MM.1S (cell line): Measurements from ENCODE around the gene ITSN2.

Experiments used
- DNase-seq: peaks from one replicate; pipeline ENCODE4 v3.0.0-alpha.2; 2015
- H2AFZ ChIP-seq: fragments of 300-600 bp; sonication (generic); 2 replicates; pipeline ENCODE4 v1.6.0; 2016; ENCODE audit warnings: antibody characterized with exemption, low read length
- H3F3A ChIP-seq: fragments of 300-600 bp; sonication (generic); 2 replicates; pipeline ENCODE4 v1.6.1; 2016; ENCODE audit warnings: mild to moderate bottlenecking, antibody characterized with exemption, low read length, moderate library complexity, mixed read lengths; ENCODE audit not compliant: insufficient read depth
- H3K27ac ChIP-seq: fragments of 300-600 bp; sonication (generic); 2 replicates; pipeline ENCODE4 v1.5.1; 2016; ENCODE audit warnings: mild to moderate bottlenecking, low read length
- H3K27me3 ChIP-seq: fragments of 300-600 bp; sonication (generic); replicated peaks from 2 replicates; pipeline ENCODE4 v1.6.0; 2016; ENCODE audit warnings: low read length; ENCODE audit not compliant: insufficient read depth
- H3K36me3 ChIP-seq: fragments of 300-600 bp; sonication (generic); replicated peaks from 2 replicates; pipeline ENCODE4 v1.6.1; 2016; ENCODE audit warnings: mild to moderate bottlenecking, low read length, mixed read lengths; ENCODE audit not compliant: insufficient read depth
- H3K4me1 ChIP-seq: fragments of 300-600 bp; sonication (generic); 2 replicates; pipeline ENCODE4 v1.6.1; 2016; ENCODE audit warnings: low read length, mixed read lengths
- H3K4me2 ChIP-seq: fragments of 300-600 bp; sonication (generic); 2 replicates; pipeline ENCODE4 v1.6.0; 2016; ENCODE audit warnings: low read depth, low read length
- H3K4me3 ChIP-seq: fragments of 300-600 bp; sonication (generic); 2 replicates; pipeline ENCODE4 v1.5.1; 2016; ENCODE audit warnings: low read length, mixed read lengths
- H3K79me2 ChIP-seq: fragments of 300-600 bp; sonication (generic); 2 replicates; pipeline ENCODE4 v1.6.1; 2016; ENCODE audit warnings: mixed run types, low read length, mixed read lengths
- H3K9ac ChIP-seq: fragments of 300-600 bp; sonication (generic); 2 replicates; pipeline ENCODE4 v1.6.1; 2016; ENCODE audit warnings: low read length, mixed read lengths
- H3K9me2 ChIP-seq: fragments of 300-600 bp; sonication (generic); replicated peaks from 2 replicates; pipeline ENCODE4 v1.6.1; 2016; ENCODE audit warnings: mild to moderate bottlenecking, low read length, mixed read lengths; ENCODE audit not compliant: insufficient read depth
- H3K9me3 ChIP-seq: fragments of 300-600 bp; sonication (generic); replicated peaks from 2 replicates; pipeline ENCODE4 v1.6.1; 2016; ENCODE audit warnings: mild to moderate bottlenecking, low read length, mixed read lengths; ENCODE audit not compliant: insufficient read depth
- H4K20me1 ChIP-seq: fragments of 300-600 bp; sonication (generic); 2 replicates; pipeline ENCODE4 v1.6.1; 2016; ENCODE audit warnings: mild to moderate bottlenecking, low read length, moderate library complexity, mixed read lengths; ENCODE audit not compliant: insufficient read depth
- EZH2 ChIP-seq: fragments of 300-600 bp; sonication (generic); optimal IDR thresholded peaks from 2 replicates; pipeline ENCODE3; 2017; ENCODE audit warnings: low read depth, mild to moderate bottlenecking, antibody characterized with exemption, low read length, mixed read lengths
- EZH2phosphoT487 ChIP-seq: fragments of 300-600 bp; sonication (generic); IDR thresholded peaks from 2 replicates; pipeline ENCODE4 v1.6.1; 2018; ENCODE audit warnings: antibody characterized with exemption, low read length
- TF ChIP-seq, protein P1 (sequence below): fragments of 300-600 bp; sonication (generic); IDR thresholded peaks from 2 replicates; pipeline ENCODE4 v1.5.1; 2016; ENCODE audit warnings: antibody characterized with exemption, low read length, mixed read lengths

Gene ITSN2

DNA sequence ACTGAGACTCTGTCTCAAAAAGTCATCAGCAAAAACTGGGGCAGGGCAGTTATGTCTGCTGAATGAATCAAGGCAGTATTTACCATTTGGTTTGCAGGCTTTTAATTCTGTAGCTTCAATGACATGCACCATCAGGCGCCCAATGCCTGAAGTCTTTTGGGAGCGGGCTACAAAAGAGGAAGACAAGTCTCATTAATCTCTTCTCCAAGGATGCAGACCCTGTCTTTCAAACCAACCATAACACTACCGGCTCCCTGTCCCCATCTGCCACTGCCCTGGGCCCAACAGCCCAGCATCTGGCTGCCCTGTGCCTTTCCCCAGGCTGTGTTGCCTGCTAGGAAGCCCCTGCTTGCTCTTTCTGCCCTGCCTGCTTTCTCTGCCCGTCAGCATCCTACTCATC is 155.2 kb downstream of the ITSN2 start:
- Histone ChIP-seq H3K36me3 (no peaks in the 10 kb centered on the region), H3K4me3 (no peak overlapping the region), H3K4me2 (no peak overlapping the region), H4K20me1 (no peaks in the 10 kb centered on the region), H3F3A (no peaks in the 10 kb centered on the region), H3K4me1 (no peaks in the 10 kb centered on the region), H3K27ac (no peak overlapping the region), H3K27me3 (no peaks in the 10 kb centered on the region), H2AFZ (no peak overlapping the region), H3K9me2 (no peaks in the 10 kb centered on the region), H3K9ac (no peak overlapping the region), H3K79me2 (no peaks in the 10 kb centered on the region), H3K9me3 (no peaks in the 10 kb centered on the region)
- TF ChIP-seq EZH2phosphoT487 (no peak), EZH2 (no peak)
- TF ChIP-seq, protein P1, sequence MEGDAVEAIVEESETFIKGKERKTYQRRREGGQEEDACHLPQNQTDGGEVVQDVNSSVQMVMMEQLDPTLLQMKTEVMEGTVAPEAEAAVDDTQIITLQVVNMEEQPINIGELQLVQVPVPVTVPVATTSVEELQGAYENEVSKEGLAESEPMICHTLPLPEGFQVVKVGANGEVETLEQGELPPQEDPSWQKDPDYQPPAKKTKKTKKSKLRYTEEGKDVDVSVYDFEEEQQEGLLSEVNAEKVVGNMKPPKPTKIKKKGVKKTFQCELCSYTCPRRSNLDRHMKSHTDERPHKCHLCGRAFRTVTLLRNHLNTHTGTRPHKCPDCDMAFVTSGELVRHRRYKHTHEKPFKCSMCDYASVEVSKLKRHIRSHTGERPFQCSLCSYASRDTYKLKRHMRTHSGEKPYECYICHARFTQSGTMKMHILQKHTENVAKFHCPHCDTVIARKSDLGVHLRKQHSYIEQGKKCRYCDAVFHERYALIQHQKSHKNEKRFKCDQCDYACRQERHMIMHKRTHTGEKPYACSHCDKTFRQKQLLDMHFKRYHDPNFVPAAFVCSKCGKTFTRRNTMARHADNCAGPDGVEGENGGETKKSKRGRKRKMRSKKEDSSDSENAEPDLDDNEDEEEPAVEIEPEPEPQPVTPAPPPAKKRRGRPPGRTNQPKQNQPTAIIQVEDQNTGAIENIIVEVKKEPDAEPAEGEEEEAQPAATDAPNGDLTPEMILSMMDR: no peak
- no peak for DNase-seq

DNA sequence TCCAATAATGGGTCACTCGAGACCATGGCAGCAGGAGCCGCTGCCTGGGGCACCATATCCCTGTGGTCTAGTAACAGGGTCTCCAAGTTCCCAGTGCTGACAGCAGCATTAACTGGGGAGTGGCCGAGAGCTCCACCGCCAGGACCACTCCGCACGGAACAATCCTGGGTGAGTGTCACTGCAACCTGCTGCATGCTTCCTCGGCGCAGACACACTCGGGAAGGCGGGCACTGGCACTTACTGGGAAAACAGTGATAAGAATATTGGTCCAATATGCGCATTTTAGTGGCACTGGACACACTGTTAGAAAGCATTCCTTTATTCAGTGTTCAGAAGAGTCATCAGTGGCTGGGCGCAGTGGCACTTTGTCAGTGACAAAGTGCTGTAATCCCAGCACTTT is 155.8 kb downstream of the ITSN2 start:
- H2AFZ ChIP-seq: no peak overlapping the region
- H3K36me3 ChIP-seq: no peaks in the 10 kb centered on the region
- H4K20me1 ChIP-seq: no peaks in the 10 kb centered on the region
- no peak overlapping the region for H3K4me3 ChIP-seq
- H3K27me3 ChIP-seq: no peaks in the 10 kb centered on the region
- no peak overlapping the region for H3K27ac ChIP-seq
- DNase-seq: no peak
- TF ChIP-seq, protein P1: no peak
- TF ChIP-seq EZH2 (no peak), EZH2phosphoT487 (no peak)
- no peak overlapping the region for H3K9ac ChIP-seq
- no peak overlapping the region for H3K4me2 ChIP-seq
- H3K9me3 ChIP-seq: no peaks in the 10 kb centered on the region
- H3F3A ChIP-seq: no peaks in the 10 kb centered on the region
- no peaks in the 10 kb centered on the region for H3K79me2 ChIP-seq
- no peaks in the 10 kb centered on the region for H3K4me1 ChIP-seq
- H3K9me2 ChIP-seq: no peaks in the 10 kb centered on the region

DNA sequence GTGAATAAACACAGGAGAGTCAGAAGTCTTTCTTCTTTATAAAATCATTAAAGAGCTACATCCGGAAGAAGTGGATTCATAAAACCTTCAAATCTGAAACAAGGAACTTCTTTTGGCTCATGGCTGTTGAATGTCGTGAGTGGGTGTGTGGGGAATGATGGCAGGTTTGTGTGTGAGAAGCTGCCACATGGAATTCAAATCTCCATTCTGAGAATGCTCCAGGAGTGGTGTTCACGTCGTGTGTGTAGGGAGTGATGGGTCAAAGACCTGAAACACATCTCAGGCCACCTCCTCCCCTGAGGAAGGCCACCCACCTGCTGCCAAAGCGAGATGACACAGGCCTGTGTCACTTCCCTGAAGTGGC is 156.6 kb downstream of the ITSN2 start:
- TF ChIP-seq EZH2: no peak
- TF ChIP-seq, protein P1: no peak
- no peak for TF ChIP-seq EZH2phosphoT487

More for the DNA sequence above, 156.6 kb downstream of the ITSN2 start:
- Histone ChIP-seq H3F3A (no peaks in the 10 kb centered on the region), H3K27me3 (no peaks in the 10 kb centered on the region), H3K9me3 (no peaks in the 10 kb centered on the region), H3K9ac (no peak overlapping the region), H3K79me2 (no peaks in the 10 kb centered on the region), H3K9me2 (no peaks in the 10 kb centered on the region), H3K4me2 (no peak overlapping the region), H4K20me1 (no peaks in the 10 kb centered on the region), H3K36me3 (no peaks in the 10 kb centered on the region), H3K4me3 (no peak overlapping the region), H3K27ac (no peak overlapping the region), H3K4me1 (no peaks in the 10 kb centered on the region), H2AFZ (no peak overlapping the region)
- DNase-seq: no peak
